H4 (cell line): ENCODE results near the gene PKD1L1. TPM values are rescaled to one million over a fixed set of nuclear protein-coding genes. Genes with fewer than 3 reads are reported as not detected.
"Not testable (repeated sequence)": the region's sequence is repeated elsewhere in the genome, so short reads cannot be mapped to it uniquely, and the experiment has no call there.

Source experiments
- DNase-seq: peaks from one replicate; pipeline ENCODE4 v3.0.0-alpha.2; 2015; ENCODE audit warnings: low spot score
- total RNA-seq: library from RNA; depleted of rRNA; stranded (reverse); fragments of >200 nt; shearing (Covaris generic); gene quantifications from 2 replicates; pipeline ENCODE4 v1.2.3, GENCODE V29; 2014

The PKD1L1 gene
- total RNA-seq, 1 experiment from 2014 or later: 0.02 TPM

DNA sequence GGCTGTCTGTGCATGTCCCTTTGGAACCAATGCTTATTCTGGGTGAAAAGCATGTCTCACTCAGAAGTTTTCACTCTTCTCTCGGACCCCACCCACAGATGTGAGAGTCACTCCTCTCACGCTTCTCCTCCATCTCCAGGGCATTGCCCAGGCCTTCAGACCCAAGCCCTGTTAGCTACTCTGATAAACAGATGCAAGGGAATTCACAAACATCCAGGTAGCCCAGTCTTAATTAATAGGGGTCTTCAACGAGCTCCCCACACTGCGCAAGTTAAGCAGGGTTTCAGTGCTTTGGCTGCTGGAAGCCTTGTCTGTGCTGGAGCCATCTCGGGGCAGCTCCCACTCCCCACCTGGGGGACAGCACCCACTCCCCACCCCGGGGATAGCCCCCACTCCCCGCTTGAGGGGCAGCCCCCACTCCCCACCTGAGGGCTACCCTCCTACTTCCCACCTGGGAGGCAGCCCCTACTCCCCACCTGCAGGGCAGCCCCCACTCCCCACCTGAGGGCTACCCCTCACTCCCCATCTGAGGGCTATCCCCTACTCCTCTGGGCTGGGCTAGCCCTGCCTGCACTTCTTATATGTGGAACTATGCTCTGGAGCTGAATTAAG is 8.7 kb downstream of the PKD1L1 start:
- DNase-seq: no peak

DNA sequence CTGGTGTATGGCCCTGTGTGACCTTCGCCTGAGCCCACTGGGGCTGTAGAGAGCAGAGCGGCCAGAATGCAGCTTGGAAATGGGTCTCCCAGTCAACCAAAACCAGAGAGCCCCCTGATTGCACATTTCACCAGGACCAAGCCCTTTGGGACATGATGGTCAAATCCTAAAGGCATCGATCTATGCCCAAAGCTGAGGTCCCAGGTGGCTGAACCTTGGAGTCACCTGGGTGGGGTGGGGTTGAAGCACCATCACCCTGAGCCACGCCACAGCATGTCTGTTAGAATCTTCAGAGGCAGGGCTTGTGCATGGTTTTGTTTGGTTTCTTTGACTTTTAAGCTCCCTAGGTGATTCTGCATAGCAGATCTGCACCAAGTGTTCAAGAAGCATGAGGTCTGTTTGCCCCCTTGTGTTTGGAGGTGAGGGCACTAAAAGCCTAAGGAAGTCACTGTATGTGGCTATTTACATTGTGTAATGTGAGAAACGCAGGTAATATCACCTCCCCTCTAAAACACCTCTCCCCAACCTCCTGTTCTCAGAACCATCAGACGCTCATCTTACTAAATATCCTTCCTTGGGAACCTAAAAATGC is 9.6 kb downstream of the PKD1L1 start:
- DNase-seq: no peak

DNA sequence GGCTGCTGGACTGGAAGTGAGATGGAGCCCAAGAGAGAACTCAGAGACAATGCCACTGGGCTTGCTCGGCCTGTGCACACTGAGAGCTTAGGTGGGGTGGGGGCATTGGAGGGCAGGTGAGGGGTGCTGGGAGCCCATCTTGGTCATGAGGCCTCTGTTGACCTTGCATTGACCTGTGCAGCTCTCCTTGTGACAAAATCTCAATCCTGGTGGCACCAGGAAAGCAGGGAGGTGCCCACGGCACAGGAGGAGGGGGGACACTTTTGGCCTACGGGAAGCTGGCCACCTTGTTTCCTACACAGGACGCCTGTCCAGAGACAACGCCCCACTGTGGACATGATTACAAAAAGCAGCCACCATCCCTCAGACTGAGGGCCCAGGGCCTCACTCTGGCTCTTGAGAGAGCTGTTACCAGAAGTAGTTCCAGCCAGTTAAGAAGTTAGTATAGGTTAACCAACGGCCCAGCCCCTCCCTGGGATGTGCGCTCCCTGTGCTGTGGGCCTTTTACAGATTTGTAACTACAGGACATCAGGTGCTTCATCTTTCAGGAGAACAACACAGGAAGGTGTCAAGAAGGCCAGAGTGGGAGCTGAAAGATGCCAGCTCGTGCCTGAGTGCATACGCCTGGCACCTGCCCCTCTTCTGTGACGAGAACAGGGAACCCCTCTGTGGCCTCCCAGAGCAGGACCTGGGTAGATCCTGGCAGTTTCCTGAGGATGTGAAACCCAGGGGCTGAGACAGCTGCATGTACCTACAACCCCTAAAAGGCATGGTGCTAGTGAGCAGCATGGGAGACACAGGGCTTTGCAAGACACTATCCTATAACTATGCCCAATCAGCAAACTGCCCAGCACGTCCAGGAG is 10.3 kb downstream of the PKD1L1 start:
- DNase-seq: no peak

DNA sequence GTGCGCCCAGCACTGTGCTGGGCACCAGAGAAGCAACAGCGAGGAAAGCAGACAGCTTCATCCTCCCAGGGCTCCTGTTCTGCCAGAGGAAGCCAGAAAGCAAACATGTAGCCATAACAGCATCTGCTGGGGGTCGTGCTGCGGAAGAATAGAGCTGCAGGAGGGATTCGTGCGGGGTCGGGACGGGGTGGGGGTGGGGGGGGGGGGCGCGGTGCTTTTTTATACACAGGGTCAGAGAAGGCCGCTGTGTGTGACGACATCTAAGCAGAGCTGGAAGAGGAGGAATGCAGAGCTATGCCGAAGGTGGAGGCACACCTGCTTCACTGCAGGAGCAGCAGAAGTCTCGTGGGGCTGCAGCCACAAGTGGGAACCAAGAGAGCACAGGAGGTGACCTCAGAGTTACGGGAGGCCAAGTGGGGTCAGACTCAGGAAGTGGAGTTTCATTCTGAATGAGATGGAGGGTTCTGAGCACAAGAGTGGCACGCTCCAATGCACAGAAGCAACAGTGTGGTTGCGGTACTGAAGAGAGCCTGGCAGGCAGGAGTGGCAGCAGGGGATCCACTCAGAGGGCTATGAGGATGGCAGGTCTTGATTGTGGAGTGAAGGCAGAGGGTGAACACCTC is 11.1 kb downstream of the PKD1L1 start:
- DNase-seq: no peak

DNA sequence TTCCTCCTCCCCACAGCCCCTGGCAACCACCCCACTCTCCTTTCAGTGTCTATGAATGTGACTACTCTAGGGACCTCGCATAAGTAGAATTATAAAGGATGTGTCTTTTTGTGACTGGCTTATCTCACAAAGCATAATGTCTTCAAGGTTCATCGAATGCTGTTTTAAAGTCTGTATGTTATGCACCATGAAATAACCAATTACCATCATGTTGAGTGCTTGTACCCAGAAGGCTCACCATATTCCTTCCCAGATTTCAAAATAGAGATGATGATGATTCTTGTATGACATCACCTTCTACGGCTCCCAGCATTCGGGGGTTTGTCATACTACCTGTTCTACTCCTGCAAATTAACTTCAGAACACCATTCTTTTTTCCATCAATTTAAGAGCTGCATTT is 11.9 kb downstream of the PKD1L1 start:
- DNase-seq: no peak

DNA sequence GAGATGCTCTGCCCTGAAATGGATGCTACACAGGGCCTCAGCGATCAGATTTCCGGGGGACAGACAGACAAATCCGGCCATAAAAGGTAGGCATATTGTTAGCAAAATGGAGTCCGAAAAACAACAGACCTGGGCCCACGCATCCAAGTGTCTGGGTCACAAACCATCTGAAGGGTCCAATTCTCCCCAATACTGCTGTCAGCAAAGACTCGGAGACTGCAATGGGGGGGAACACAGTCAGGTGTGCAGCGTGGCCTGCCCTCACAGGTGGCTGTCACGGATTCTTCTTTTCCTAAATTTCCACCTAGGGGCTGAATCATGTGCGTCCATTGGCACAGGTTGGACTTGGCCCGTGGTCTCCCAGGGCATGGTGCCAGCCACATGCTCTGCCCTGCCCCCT is 12.9 kb downstream of the PKD1L1 start:
- no peak for DNase-seq

DNA sequence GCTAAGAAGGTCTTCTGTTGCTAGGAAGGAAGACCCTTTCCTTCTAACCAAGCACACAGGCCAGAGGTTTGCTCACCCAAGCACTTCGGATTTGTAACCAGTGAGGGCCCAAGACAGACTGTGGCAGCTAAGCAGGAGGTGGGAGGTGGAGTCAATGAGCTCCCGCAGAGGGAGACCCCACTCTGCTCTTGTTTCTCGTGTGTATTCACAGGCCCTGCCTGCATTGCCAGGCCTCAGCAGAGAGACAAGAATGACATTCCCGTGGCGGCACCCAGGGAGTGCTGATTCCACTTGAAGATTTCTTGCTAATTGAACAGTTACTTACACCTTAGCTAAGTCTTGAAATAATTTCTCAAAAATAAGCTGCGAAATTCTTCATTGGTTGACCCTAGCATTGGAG is 13.4 kb downstream of the PKD1L1 start:
- DNase-seq: no peak

DNA sequence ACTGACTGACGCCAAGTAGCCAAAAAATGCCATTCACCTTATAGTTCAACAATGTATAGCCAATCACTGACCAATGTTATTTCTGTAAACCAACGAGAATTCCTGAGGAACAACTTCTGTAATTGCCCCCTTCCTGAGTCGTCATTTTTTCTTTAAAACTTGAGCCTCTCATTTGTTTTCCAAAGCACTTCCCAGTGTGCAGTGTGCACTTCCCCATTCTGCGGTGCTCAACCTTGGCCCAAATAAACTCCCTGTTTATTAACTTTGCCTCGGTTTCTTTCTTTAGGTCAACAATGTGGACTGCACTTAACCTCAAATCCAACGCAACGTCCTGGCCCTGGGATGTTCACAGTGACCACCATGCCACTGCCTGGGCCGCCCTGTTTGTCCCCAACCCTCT is 15.1 kb downstream of the PKD1L1 start:
- no peak for DNase-seq

DNA sequence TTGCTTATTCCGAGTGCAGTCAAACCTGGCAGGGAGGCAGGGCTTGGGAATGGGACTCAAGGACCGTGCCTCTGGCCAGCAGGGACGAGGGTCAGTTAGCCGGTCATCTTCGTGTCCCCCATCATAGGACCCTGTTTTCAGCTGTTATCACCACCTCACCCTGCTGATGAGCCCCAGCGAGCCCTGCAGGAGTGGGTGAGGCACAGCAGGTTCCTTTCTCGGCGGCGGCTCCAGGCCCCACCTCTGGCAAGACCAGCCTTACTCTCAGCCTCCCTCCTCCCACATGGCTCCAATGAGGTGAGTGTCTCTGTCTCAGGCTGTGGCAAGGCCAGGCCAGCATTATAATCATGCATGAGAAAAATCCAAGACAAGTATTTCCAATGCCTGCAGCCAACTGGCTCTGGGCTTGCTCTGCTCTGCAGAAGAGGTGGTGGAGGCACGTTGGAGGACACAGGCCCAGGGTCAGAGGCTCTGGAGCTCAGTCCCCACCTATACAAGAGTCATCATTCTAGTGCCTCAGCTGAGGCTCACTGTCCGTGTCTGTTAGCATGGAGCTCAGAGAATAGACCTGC is 15.7 kb downstream of the PKD1L1 start:
- DNase-seq: no peak

DNA sequence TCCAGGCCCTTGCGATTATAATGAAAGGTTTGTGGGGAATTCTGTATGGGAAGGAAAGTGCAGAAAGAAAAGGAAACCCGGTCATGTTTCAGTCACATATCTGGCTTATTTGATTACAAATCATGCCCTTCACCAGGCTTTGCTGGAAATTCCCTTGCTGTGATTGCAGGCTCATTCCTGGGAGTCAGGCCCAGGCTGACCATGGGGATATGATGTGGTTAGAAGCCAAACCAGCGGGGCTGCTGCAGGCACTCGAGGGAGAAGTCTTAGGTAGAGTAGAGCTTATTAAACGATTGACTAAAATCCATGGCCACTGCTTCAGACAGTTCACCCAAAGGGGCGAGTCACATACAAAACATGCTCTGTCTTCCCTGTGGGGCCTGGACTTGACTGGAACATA is 16.2 kb downstream of the PKD1L1 start:
- no peak for DNase-seq

DNA sequence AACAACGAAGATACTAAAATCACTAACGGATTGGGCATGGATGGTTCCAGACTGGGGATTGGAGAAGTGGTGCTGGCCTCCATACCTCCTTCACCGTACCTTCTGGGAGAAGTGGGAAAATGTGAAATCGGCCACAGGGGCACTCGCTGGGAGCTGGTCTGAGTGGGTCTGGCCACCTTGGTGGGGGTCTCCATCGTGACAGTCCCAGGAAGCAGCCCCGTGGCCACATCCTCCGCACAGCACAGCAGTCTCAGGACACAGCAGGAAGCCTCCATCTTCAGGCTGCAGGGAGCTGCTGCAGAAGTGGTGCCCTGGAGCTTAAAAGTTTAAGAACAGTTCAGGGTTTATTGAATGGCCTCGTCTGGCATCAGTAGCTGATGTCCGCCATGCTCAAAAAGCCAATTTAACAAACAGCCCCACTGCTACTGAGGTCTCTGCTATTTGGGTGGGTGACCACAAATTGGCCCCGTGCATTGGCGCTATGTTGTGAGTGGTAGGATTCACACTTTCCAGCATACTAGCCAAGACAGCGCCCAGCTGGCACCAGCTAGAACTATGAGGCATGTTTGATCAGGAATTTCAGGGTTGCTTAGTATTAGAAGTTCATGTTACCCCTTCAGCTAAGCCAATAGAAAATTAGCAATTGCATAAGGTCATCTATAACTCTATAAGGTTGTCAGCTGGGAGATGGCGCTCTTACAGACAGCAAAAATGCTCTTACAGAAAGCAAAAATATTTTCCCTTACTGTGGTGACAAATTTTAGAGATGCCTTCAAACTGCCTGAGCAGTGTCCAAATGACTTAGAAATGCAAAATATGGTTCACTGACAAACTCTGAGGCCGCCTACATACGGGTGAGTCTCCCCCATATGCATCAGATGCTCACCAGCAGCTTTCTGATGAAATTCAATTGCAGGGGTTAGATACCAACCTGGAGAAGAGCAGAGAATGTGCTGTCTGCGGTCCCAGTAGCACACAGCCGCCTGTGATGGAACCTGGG is 17.0 kb downstream of the PKD1L1 start:
- no peak for DNase-seq

DNA sequence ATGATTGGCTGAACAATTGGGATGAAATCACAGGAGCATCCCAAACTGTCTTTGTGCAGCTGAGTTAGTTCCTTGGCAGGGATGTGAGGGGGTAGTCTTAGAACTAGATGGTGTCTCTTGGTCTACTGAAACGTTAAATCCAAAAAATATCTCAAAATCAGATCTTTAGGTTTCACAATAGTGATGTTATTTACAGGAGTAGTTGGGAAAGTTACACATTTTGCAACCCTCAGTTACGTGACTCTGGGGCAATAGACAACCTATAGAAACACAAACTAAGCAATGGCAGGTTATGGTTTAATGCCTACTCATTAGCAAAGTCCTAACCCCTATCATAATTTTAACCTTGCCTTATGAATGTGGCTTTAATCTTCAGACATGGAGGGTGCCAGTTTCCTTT is 24.0 kb downstream of the PKD1L1 start:
- no peak for DNase-seq

DNA sequence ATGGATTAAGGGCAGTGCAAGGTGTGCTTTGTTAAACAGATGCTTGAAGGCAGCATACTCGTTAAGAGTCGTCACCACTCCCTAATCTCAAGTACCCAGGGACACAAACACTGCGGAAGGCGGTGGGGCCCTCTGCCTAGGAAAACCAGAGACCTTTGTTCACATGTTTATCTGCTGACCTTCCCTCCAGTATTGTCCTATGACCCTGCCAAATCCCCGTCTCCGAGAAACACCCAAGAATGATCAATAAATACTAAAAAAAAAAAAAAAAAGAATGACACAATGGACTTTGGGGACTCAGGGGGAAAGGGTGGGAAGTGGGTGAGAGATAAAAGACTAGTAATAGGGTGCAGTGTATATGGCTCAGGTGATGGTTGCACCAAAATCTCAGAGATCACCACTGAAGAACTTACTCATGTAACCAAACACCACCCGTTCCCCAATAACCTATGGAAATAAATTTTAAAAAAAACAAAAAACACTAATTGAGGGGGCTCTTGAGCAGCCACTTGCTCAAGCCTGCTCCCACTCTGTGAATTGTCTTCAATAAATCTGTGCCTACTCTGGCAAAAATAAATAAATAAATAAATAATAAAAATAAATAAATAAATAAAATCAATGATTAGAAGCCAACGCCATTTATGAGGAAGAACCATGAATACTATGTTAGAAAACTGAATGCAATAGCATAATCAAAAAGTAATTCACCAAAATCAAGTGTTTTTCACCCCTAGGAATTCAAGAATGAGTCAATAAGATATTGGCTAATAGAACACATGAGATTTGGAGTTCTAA is 25.0 kb downstream of the PKD1L1 start:
- DNase-seq: not testable (repeated sequence)

DNA sequence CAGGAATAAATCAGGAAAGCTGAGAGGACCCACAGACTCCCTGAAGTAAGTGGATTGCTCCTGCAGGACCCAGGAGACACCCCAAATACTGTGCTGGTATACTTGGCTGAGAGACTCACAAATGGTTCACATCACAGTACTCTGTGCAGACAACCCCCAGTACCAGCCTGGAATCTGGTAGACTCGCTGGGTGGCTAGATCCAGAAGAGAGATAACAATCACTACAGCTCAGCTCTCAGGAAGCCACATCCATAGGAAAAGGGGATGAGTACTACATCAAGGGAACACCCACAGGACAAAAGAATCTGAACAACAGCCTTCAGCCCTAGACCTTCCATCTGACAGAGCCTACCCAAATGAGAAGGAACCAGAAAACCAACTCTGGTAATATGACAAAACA is 31.8 kb downstream of the PKD1L1 start:
- not testable (repeated sequence) for DNase-seq

DNA sequence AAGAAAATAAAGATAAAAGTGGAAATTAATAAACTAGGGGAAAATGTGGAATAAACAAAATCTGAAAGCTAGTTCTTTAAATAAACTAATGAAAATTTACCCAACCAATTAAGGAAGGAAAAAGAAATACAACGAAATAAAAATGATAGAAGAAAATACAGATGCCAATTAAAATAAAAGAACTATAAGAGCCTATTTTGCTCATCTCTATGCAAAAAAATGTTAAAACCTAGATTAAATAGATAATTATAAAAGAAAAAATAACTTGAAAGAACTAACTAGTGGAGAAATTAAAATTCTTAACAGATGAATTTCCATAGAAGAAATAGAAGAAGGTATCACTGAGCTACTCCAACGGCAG is 32.7 kb downstream of the PKD1L1 start:
- DNase-seq: no peak

DNA sequence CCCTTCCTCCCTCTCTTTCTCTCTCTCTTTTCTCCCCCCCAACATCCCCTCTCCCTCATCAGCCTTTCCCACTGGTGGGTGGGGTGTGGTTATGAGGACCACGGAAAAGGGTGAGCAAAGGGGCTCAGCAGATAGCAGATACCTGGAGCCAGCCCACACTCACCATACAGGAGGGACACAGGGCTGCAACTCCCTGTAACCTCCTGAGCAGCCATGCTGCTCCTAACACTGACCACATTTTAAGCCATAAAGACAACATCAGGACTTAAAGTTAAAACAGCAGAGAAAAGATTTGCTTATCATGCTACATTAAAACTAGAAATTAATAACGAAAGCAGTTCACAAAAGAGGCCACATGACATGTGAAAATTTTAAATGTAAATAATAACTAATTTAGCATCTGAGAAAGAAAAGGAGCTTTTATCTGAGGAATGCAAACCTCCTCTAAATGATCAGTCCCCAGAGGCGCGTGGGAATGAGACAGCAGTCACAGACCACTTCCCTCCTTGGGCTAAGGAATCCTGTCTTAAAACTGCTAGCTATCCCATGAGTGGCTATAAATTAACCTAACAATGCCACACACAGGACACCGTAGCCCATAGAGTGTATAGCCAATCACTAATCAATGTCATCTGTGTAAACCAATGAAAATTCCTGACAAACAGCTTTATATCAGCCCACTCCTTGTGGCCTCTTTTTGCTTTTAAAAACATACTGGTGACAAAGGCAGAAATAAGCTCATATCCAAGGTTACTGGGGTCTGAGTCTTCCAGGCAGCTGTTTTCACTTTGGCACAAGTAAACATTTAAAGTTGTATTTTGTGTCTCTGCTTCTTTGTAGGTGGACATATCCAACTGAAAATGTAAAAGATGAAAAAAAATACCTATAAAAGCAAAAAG is 33.3 kb downstream of the PKD1L1 start:
- DNase-seq: no peak

DNA sequence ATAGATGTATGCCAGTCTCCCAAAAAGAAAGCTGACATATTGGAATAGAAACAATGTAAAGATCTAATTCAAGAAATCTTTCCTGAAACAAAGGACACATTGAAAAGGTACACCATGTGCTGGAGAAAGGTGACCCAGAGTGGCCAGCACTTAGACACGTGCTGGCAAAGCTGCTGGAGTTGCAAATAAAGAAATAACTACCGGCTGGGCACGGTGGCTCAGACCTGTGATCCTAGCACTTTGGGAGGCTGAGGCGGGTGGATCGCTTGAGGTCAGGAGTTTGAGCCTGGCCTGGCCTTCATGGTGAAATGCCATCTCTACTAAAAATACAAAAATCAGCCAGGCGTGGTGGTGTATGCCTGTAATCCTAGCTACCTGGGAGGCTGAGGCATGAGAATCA is 35.9 kb downstream of the PKD1L1 start:
- no peak for DNase-seq

DNA sequence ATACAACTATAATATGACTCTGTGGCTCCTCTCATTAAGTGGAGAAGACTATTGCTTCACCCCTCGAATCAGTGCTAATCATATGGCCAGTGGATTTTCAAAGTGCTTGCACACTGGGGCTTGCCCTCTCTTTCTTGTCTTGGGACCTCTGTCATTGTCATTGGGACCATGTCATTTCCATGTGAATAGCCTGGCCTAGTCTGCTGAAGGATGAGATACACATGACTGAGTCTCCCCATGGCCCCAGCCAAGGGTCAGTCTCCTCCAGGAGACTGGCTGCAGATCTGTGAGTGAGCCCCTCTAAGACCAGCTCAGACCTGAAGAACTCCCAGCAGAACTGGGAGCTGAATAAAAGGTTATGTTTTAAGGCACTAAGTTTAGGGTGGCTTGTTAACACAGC is 39.5 kb downstream of the PKD1L1 start:
- DNase-seq: no peak

DNA sequence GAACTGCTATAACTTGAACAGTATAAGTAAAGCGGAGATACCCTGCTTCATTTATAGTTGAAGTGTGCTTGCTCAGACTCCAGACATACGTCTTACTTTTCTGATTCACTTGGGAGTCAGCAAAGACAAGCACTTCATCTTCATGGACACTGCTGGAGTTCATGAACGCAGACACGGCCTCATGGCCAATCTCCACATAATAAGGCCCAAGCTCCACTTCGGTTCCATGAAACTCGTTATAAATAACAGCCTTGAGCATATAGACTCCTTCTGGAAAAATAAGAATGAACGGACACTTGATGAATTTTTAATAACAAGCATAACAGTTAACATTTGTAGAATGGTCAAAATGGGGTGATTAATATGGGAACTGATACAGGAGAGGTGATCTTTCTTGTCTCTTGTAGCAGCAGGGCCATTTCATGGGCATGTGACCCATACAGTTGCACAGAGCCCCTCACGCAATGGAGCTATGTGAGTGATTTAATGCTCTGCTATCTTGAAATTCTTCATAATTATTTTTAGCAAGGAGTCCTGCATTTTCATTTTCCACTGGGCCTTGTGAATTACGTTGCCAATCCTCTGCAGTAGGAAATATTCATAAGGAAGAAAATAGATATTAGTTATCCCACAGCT is 40.2 kb downstream of the PKD1L1 start:
- no peak for DNase-seq
